ENCODE data around the gene HIGD2A. TPM values are rescaled to one million over a fixed set of nuclear protein-coding genes. Genes with fewer than 3 reads are reported as not detected.

HIGD2A gene
- total and polyA plus RNA-seq, 10 of the 15 experiments (the other 5 are each of a cell fraction or from before 2014, with no cell fraction given), result 152 to 348 (median 194) TPM

DNA sequence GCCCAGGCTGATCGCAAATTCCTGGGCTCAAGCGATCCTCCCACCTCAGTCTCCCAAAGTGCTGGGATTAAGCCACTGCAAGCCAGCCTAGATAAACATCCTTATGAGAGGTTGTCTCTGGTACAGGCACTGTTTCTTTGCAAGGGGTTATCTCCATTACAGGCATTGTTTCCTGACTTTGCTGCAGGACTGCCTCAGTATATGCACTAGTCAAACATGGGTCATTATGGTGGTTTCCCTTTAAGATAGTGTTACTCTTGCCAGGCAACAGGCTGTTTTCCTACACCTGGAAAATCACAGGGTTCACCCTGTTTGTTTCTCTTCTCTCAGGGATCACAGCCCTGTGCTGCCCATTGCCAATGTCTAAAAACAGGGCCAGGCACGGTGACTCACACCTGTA lies 35.6 kb downstream of the HIGD2A start (continued):
- no peak for TF ChIP-seq CREB1 (IDR thresholded peaks at IDR 0.05; ENCODE audit: low read depth)
- TF ChIP-seq, protein P1, sequence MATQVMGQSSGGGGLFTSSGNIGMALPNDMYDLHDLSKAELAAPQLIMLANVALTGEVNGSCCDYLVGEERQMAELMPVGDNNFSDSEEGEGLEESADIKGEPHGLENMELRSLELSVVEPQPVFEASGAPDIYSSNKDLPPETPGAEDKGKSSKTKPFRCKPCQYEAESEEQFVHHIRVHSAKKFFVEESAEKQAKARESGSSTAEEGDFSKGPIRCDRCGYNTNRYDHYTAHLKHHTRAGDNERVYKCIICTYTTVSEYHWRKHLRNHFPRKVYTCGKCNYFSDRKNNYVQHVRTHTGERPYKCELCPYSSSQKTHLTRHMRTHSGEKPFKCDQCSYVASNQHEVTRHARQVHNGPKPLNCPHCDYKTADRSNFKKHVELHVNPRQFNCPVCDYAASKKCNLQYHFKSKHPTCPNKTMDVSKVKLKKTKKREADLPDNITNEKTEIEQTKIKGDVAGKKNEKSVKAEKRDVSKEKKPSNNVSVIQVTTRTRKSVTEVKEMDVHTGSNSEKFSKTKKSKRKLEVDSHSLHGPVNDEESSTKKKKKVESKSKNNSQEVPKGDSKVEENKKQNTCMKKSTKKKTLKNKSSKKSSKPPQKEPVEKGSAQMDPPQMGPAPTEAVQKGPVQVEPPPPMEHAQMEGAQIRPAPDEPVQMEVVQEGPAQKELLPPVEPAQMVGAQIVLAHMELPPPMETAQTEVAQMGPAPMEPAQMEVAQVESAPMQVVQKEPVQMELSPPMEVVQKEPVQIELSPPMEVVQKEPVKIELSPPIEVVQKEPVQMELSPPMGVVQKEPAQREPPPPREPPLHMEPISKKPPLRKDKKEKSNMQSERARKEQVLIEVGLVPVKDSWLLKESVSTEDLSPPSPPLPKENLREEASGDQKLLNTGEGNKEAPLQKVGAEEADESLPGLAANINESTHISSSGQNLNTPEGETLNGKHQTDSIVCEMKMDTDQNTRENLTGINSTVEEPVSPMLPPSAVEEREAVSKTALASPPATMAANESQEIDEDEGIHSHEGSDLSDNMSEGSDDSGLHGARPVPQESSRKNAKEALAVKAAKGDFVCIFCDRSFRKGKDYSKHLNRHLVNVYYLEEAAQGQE (IDR thresholded peaks at IDR 0.05; ENCODE audit: low read depth, low read length), result no peak

DNA sequence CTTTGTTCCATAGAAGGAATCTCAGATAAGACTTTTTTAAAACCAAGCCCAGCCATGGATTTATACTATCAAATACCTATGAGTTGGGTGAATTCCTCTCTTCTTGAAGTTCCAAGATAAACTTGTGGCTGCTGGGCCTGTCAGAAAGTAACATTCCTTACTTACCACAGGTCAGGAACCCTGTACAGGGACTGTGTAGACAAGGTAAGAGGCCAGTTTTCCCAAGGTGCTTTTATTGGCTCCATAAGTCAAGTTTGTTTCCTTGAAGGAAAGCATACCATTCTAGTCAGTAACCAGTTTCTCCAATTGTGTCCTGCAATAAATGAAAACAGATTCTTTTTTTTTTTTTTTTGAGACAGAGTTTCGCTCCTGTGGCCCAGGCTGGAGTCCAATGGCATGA lies 36.6 kb downstream of the HIGD2A start:
- H3K27me3 ChIP-seq (replicated peaks in 1 of 2; ENCODE audit: control insufficient read depth in 2 of 2, insufficient read depth in 2 of 2, low read length in 1 of 2), result no peaks in the 10 kb centered on the region
- no peaks in the 10 kb centered on the region for H3K79me2 ChIP-seq (ENCODE audit: control insufficient read depth, insufficient read depth, low read length)
- POLR2A ChIA-PET, result no interaction called here
- H4K20me1 ChIP-seq (ENCODE audit: control insufficient read depth, insufficient read depth), result no peaks in the 10 kb centered on the region
- WGBS (ENCODE audit: insufficient coverage, insufficient replicate concordance, low lambda C conversion rate, missing lambda C conversion rate), result no CpG with 5 or more reads among the region's 1 CpG
- CTCF ChIA-PET, result no interaction called here
- no TSS peak for BruUV-seq (replicated peaks)
- intact Hi-C loops (cut with micrococcal nuclease; ENCODE audit: unreplicated experiment), result no loop called here
- no peak overlapping the region for H3K4me3 ChIP-seq
- FAIRE-seq, result no peak
- no peak overlapping the region for H3K9ac ChIP-seq (ENCODE audit: control insufficient read depth, insufficient read depth, low read length)
- SMC1A ChIA-PET (ENCODE audit: uncharacterized antibody, unreplicated experiment), result no interaction called here
- H3K9me3 ChIP-seq (replicated peaks; ENCODE audit: control insufficient read depth, insufficient read depth, low read length), result no peaks in the 10 kb centered on the region; the same call in 2 of the 3 replicates
- in situ Hi-C loops (cut with MboI), result no loop called here
- H3K4me2 ChIP-seq (ENCODE audit: control insufficient read depth, insufficient read depth), result no peak overlapping the region
- no peak overlapping the region for H3K27ac ChIP-seq (ENCODE audit: control insufficient read depth, insufficient read depth)
- H3K36me3 ChIP-seq (ENCODE audit: control insufficient read depth in 2 of 2, insufficient read depth in 2 of 2, low read length in 1 of 2), result no peaks in the 10 kb centered on the region
- no peak overlapping the region for H2AFZ ChIP-seq (ENCODE audit: control insufficient read depth, low read depth, low read length)
- no peak for TF ChIP-seq MEF2B (IDR thresholded peaks at IDR 0.05; ENCODE audit: partially characterized antibody, poor library complexity, severe bottlenecking)
- TF ChIP-seq ZNF384 (IDR thresholded peaks at IDR 0.05; ENCODE audit: borderline replicate concordance, low read depth, low read length), result no peak
- TF ChIP-seq, protein P2, sequence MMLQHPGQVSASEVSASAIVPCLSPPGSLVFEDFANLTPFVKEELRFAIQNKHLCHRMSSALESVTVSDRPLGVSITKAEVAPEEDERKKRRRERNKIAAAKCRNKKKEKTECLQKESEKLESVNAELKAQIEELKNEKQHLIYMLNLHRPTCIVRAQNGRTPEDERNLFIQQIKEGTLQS (IDR thresholded peaks at IDR 0.05; ENCODE audit: borderline replicate concordance, extremely low read depth, low read depth, low read length), result no peak
- TF ChIP-seq BRCA1 (IDR thresholded peaks at IDR 0.05; ENCODE audit: low read depth, low read length), result no peak
- TF ChIP-seq, protein P3, sequence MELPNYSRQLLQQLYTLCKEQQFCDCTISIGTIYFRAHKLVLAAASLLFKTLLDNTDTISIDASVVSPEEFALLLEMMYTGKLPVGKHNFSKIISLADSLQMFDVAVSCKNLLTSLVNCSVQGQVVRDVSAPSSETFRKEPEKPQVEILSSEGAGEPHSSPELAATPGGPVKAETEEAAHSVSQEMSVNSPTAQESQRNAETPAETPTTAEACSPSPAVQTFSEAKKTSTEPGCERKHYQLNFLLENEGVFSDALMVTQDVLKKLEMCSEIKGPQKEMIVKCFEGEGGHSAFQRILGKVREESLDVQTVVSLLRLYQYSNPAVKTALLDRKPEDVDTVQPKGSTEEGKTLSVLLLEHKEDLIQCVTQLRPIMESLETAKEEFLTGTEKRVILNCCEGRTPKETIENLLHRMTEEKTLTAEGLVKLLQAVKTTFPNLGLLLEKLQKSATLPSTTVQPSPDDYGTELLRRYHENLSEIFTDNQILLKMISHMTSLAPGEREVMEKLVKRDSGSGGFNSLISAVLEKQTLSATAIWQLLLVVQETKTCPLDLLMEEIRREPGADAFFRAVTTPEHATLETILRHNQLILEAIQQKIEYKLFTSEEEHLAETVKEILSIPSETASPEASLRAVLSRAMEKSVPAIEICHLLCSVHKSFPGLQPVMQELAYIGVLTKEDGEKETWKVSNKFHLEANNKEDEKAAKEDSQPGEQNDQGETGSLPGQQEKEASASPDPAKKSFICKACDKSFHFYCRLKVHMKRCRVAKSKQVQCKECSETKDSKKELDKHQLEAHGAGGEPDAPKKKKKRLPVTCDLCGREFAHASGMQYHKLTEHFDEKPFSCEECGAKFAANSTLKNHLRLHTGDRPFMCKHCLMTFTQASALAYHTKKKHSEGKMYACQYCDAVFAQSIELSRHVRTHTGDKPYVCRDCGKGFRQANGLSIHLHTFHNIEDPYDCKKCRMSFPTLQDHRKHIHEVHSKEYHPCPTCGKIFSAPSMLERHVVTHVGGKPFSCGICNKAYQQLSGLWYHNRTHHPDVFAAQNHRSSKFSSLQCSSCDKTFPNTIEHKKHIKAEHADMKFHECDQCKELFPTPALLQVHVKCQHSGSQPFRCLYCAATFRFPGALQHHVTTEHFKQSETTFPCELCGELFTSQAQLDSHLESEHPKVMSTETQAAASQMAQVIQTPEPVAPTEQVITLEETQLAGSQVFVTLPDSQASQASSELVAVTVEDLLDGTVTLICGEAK (IDR thresholded peaks at IDR 0.05; ENCODE audit: borderline replicate concordance), result no peak
- TF ChIP-seq YBX1 (IDR thresholded peaks at IDR 0.05), result no peak
- no peak for TF ChIP-seq NRF1 (conservative IDR thresholded peaks at IDR 0.05; ENCODE audit: low read depth, low read length)
- no peak for TF ChIP-seq RELA (IDR thresholded peaks at IDR 0.05; ENCODE audit: borderline replicate concordance, partially characterized antibody)
- H3K4me1 ChIP-seq (ENCODE audit: control insufficient read depth, insufficient read depth, low read length), result no peaks in the 10 kb centered on the region
- no peak for ATAC-seq
- RAD21 ChIA-PET (ENCODE audit: unreplicated experiment), result no interaction called here
- no peak for DNase-seq (ENCODE audit: low read depth, low spot score)
